ENCODE data around the gene TMEM145.

Gene TMEM145

GRCh38 chr19:42280815-42281145 lies 32.3 kb upstream of the TMEM145 start:
- no peak for DNase-seq (ENCODE audit: low spot score in 2 of 2)
- no peaks in the 10 kb centered on the region for H3K9me3 Mint-ChIP-seq
- H3K4me3 Mint-ChIP-seq, result no peak overlapping the region
- H3K27me3 Mint-ChIP-seq, result no peaks in the 10 kb centered on the region
- H3K4me1 Mint-ChIP-seq, result peaks cover 39% of the 10 kb centered on the region
- no peak for ATAC-seq (replicated peaks; ENCODE audit: extremely low read depth, poor library complexity, severe bottlenecking)
- no peak overlapping the region for H3K27ac Mint-ChIP-seq (ENCODE audit: low read depth)
- peaks cover 9% of the 10 kb centered on the region for H3K36me3 Mint-ChIP-seq (ENCODE audit: insufficient read depth)

- Mint-ChIP-seq H3K4me1 (peaks cover 38% of the 10 kb centered on the region), H3K27ac (ENCODE audit: low read depth) (peak overlapping the region; percentile 17), H3K9me3 (no peaks in the 10 kb centered on the region), H3K27me3 (no peaks in the 10 kb centered on the region), H3K4me3 (no peak overlapping the region), H3K36me3 (ENCODE audit: insufficient read depth) (peaks cover 12% of the 10 kb centered on the region)
- ATAC-seq (replicated peaks; ENCODE audit: extremely low read depth, poor library complexity, severe bottlenecking) (no peak), DNase-seq (ENCODE audit: low spot score in 2 of 2) (peak in 1 of 2 donors; percentile 20)
These were observed 31.8 kb upstream of the TMEM145 start for GRCh38 chr19:42281146-42281826.

GRCh38 chr19:42281827-42282762 lies 31.0 kb upstream of the TMEM145 start:
- H3K27me3 Mint-ChIP-seq, result no peaks in the 10 kb centered on the region
- H3K36me3 Mint-ChIP-seq (ENCODE audit: insufficient read depth), result peaks cover 12% of the 10 kb centered on the region
- H3K4me1 Mint-ChIP-seq, result peaks cover 37% of the 10 kb centered on the region
- DNase-seq (ENCODE audit: low spot score in 2 of 2), result no peak
- no peak for ATAC-seq (replicated peaks; ENCODE audit: extremely low read depth, poor library complexity, severe bottlenecking)
- H3K9me3 Mint-ChIP-seq, result no peaks in the 10 kb centered on the region
- no peak overlapping the region for H3K4me3 Mint-ChIP-seq
- H3K27ac Mint-ChIP-seq (ENCODE audit: low read depth), result peak overlapping the region; percentile 17

- H3K27ac Mint-ChIP-seq (ENCODE audit: low read depth), result no peak overlapping the region
- H3K4me1 Mint-ChIP-seq, result peaks cover 37% of the 10 kb centered on the region
- H3K27me3 Mint-ChIP-seq, result no peaks in the 10 kb centered on the region
- ATAC-seq (replicated peaks; ENCODE audit: extremely low read depth, poor library complexity, severe bottlenecking), result peak; percentile 3
- DNase-seq (ENCODE audit: low spot score in 2 of 2), result no peak
- no peaks in the 10 kb centered on the region for H3K9me3 Mint-ChIP-seq
- H3K36me3 Mint-ChIP-seq (ENCODE audit: insufficient read depth), result peaks cover 12% of the 10 kb centered on the region
- no peak overlapping the region for H3K4me3 Mint-ChIP-seq
These were observed 30.3 kb upstream of the TMEM145 start for GRCh38 chr19:42282819-42283187.

- peaks cover 32% of the 10 kb centered on the region for H3K4me1 Mint-ChIP-seq
- no peak overlapping the region for H3K27ac Mint-ChIP-seq (ENCODE audit: low read depth)
- no peaks in the 10 kb centered on the region for H3K9me3 Mint-ChIP-seq
- peak; percentile 83 to 93 for DNase-seq (ENCODE audit: low spot score in 2 of 2)
- ATAC-seq (replicated peaks; ENCODE audit: extremely low read depth, poor library complexity, severe bottlenecking), result peak; percentile 68
- no peak overlapping the region for H3K4me3 Mint-ChIP-seq
- H3K27me3 Mint-ChIP-seq, result no peaks in the 10 kb centered on the region
- peaks cover 13% of the 10 kb centered on the region for H3K36me3 Mint-ChIP-seq (ENCODE audit: insufficient read depth)
These were observed 29.7 kb upstream of the TMEM145 start for GRCh38 chr19:42283188-42284065.

- no peak overlapping the region for H3K4me3 Mint-ChIP-seq
- peak; percentile 12 for ATAC-seq (replicated peaks; ENCODE audit: extremely low read depth, poor library complexity, severe bottlenecking)
- peak in 1 of 2 donors; percentile 76 for DNase-seq (ENCODE audit: low spot score in 2 of 2)
- peaks cover 13% of the 10 kb centered on the region for H3K36me3 Mint-ChIP-seq (ENCODE audit: insufficient read depth)
- H3K27ac Mint-ChIP-seq (ENCODE audit: low read depth), result no peak overlapping the region
- H3K27me3 Mint-ChIP-seq, result no peaks in the 10 kb centered on the region
- peaks cover 28% of the 10 kb centered on the region for H3K4me1 Mint-ChIP-seq
- no peaks in the 10 kb centered on the region for H3K9me3 Mint-ChIP-seq
These were observed 29.0 kb upstream of the TMEM145 start for GRCh38 chr19:42284066-42284501.

- H3K4me1 Mint-ChIP-seq, result peaks cover 21% of the 10 kb centered on the region
- ATAC-seq (replicated peaks; ENCODE audit: extremely low read depth, poor library complexity, severe bottlenecking) (no peak), DNase-seq (ENCODE audit: low spot score in 2 of 2) (peak in 1 of 2 donors; percentile 23)
- H3K9me3 Mint-ChIP-seq, result no peaks in the 10 kb centered on the region
- peaks cover 8% of the 10 kb centered on the region for H3K36me3 Mint-ChIP-seq (ENCODE audit: insufficient read depth)
- peak overlapping the region; percentile 86 for H3K4me3 Mint-ChIP-seq
- peak overlapping the region; percentile 91 for H3K27ac Mint-ChIP-seq (ENCODE audit: low read depth)
- H3K27me3 Mint-ChIP-seq, result no peaks in the 10 kb centered on the region
These were observed 28.3 kb upstream of the TMEM145 start for GRCh38 chr19:42284591-42285341.

GRCh38 chr19:42285541-42285941 lies 27.6 kb upstream of the TMEM145 start:
- ATAC-seq (replicated peaks; ENCODE audit: extremely low read depth, poor library complexity, severe bottlenecking), result no peak
- no peak for DNase-seq (ENCODE audit: low spot score in 2 of 2)
- Mint-ChIP-seq H3K9me3 (no peaks in the 10 kb centered on the region), H3K27me3 (no peaks in the 10 kb centered on the region), H3K36me3 (ENCODE audit: insufficient read depth) (peaks cover 7% of the 10 kb centered on the region), H3K4me3 (peak overlapping the region; percentile 86), H3K4me1 (peaks cover 20% of the 10 kb centered on the region), H3K27ac (ENCODE audit: low read depth) (peak overlapping the region; percentile 16)

GRCh38 chr19:42285988-42286348 lies 27.1 kb upstream of the TMEM145 start:
- H3K27me3 Mint-ChIP-seq, result no peaks in the 10 kb centered on the region
- DNase-seq (ENCODE audit: low spot score in 2 of 2), result peak in 1 of 2 donors; percentile 12
- H3K27ac Mint-ChIP-seq (ENCODE audit: low read depth), result peak overlapping the region; percentile 16
- H3K4me3 Mint-ChIP-seq, result peak overlapping the region; percentile 86
- peaks cover 20% of the 10 kb centered on the region for H3K4me1 Mint-ChIP-seq
- no peak for ATAC-seq (replicated peaks; ENCODE audit: extremely low read depth, poor library complexity, severe bottlenecking)
- H3K36me3 Mint-ChIP-seq (ENCODE audit: insufficient read depth), result peaks cover 10% of the 10 kb centered on the region
- H3K9me3 Mint-ChIP-seq, result no peaks in the 10 kb centered on the region

GRCh38 chr19:42286349-42287016 lies 26.6 kb upstream of the TMEM145 start:
- Mint-ChIP-seq H3K27me3 (no peaks in the 10 kb centered on the region), H3K4me1 (peaks cover 22% of the 10 kb centered on the region), H3K4me3 (no peak overlapping the region), H3K9me3 (no peaks in the 10 kb centered on the region), H3K36me3 (ENCODE audit: insufficient read depth) (peaks cover 10% of the 10 kb centered on the region), H3K27ac (ENCODE audit: low read depth) (no peak overlapping the region)
- no peak for DNase-seq (ENCODE audit: low spot score in 2 of 2)
- ATAC-seq (replicated peaks; ENCODE audit: extremely low read depth, poor library complexity, severe bottlenecking), result no peak

GRCh38 chr19:42287017-42287826 lies 25.9 kb upstream of the TMEM145 start:
- H3K36me3 Mint-ChIP-seq (ENCODE audit: insufficient read depth), result peaks cover 14% of the 10 kb centered on the region
- no peak for DNase-seq (ENCODE audit: low spot score in 2 of 2)
- no peaks in the 10 kb centered on the region for H3K27me3 Mint-ChIP-seq
- H3K4me3 Mint-ChIP-seq, result no peak overlapping the region
- H3K4me1 Mint-ChIP-seq, result peaks cover 25% of the 10 kb centered on the region
- no peaks in the 10 kb centered on the region for H3K9me3 Mint-ChIP-seq
- H3K27ac Mint-ChIP-seq (ENCODE audit: low read depth), result no peak overlapping the region
- ATAC-seq (replicated peaks; ENCODE audit: extremely low read depth, poor library complexity, severe bottlenecking), result no peak
